ENCODE data around the gene ZNF524. TPM values are rescaled to one million over a fixed set of nuclear protein-coding genes. Genes with fewer than 3 reads are reported as not detected.

ZNF524 gene
- total and polyA plus RNA-seq, 2 experiments from 2014 or later, result 17.3 to 29.1 TPM

GRCh38 chr19:55615543-55616394 lies 15.7 kb downstream of the ZNF524 start:
- H3K9me3 ChIP-seq (ENCODE audit: low read depth), result no peaks in the 10 kb centered on the region
- H3K4me1 ChIP-seq (ENCODE audit: low read depth), result peaks cover 10% of the 10 kb centered on the region
- peaks cover 19% of the 10 kb centered on the region for H3K36me3 ChIP-seq
- H3K4me3 ChIP-seq, result no peak overlapping the region
- no peak for TF ChIP-seq CTCF (IDR thresholded peaks at IDR 0.05; ENCODE audit: low read depth, low read length)
- DNase-seq (ENCODE audit: low read depth in 1 of 2, low spot score in 1 of 2), result no peak
- H3K27me3 ChIP-seq, result no peaks in the 10 kb centered on the region
- H3K27ac ChIP-seq, result no peak overlapping the region

- no peak overlapping the region for H3K4me3 ChIP-seq
- no peak for TF ChIP-seq CTCF (IDR thresholded peaks at IDR 0.05; ENCODE audit: low read depth, low read length)
- DNase-seq (ENCODE audit: low read depth in 1 of 2, low spot score in 1 of 2), result no peak
These were observed 16.3 kb downstream of the ZNF524 start for GRCh38 chr19:55616395-55616875.

GRCh38 chr19:55617426-55617825 lies 17.3 kb downstream of the ZNF524 start:
- Histone ChIP-seq H3K4me3 (no peak overlapping the region), H3K27ac (peak overlapping the region; percentile 25), H3K36me3 (peaks cover 22% of the 10 kb centered on the region), H3K4me1 (ENCODE audit: low read depth) (no peaks in the 10 kb centered on the region), H3K9me3 (ENCODE audit: low read depth) (no peaks in the 10 kb centered on the region), H3K27me3 (no peaks in the 10 kb centered on the region)
- TF ChIP-seq CTCF (IDR thresholded peaks at IDR 0.05; ENCODE audit: low read depth, low read length), result no peak
- no peak for DNase-seq (ENCODE audit: low read depth in 1 of 2, low spot score in 1 of 2)

More at GRCh38 chr19:55616395-55616875, 16.3 kb downstream of the ZNF524 start:
- no peaks in the 10 kb centered on the region for H3K27me3 ChIP-seq
- no peaks in the 10 kb centered on the region for H3K9me3 ChIP-seq (ENCODE audit: low read depth)
- H3K27ac ChIP-seq, result no peak overlapping the region
- H3K4me1 ChIP-seq (ENCODE audit: low read depth), result peaks cover 4% of the 10 kb centered on the region
- H3K36me3 ChIP-seq, result peaks cover 19% of the 10 kb centered on the region

- Histone ChIP-seq H3K36me3 (peaks cover 22% of the 10 kb centered on the region), H3K27me3 (no peaks in the 10 kb centered on the region), H3K4me3 (no peak overlapping the region), H3K9me3 (ENCODE audit: low read depth) (no peaks in the 10 kb centered on the region), H3K4me1 (ENCODE audit: low read depth) (peaks cover 1% of the 10 kb centered on the region), H3K27ac (no peak overlapping the region)
- DNase-seq (ENCODE audit: low read depth in 1 of 2, low spot score in 1 of 2), result no peak
- TF ChIP-seq CTCF (IDR thresholded peaks at IDR 0.05; ENCODE audit: low read depth, low read length), result no peak
These were observed 18.3 kb downstream of the ZNF524 start for GRCh38 chr19:55618426-55618825.

GRCh38 chr19:55619286-55619685 lies 19.2 kb downstream of the ZNF524 start:
- Histone ChIP-seq H3K27me3 (no peaks in the 10 kb centered on the region), H3K4me1 (ENCODE audit: low read depth) (peaks cover 3% of the 10 kb centered on the region), H3K4me3 (no peak overlapping the region), H3K9me3 (ENCODE audit: low read depth) (no peaks in the 10 kb centered on the region), H3K27ac (no peak overlapping the region), H3K36me3 (peaks cover 22% of the 10 kb centered on the region)
- DNase-seq (ENCODE audit: low read depth in 1 of 2, low spot score in 1 of 2), result peak in 1 of 2 donors; percentile 40
- TF ChIP-seq CTCF (IDR thresholded peaks at IDR 0.05; ENCODE audit: low read depth, low read length), result no peak

All from cardiac muscle cell (in vitro differentiated cells and primary cell).